HepG2 (cell line): ENCODE data around the gene KRTAP12-1. TPM values are rescaled to one million over a fixed set of nuclear protein-coding genes. Genes with fewer than 3 reads are reported as not detected.

Experiments
- ATAC-seq: fragments of 200-7000 bp; cut with Tn5 transposase; 3 replicates; pipeline ENCODE4 v1.9.1; 2020; ENCODE audit warnings: mild to moderate bottlenecking, moderate library complexity
- BruUV-seq: library from RNA; stranded (reverse); fragments of 400-500 nt; replicated peaks from 2 replicates; lab custom pipeline; 2021; lab: Mats Ljungman, UMichigan
- CTCF ChIA-PET: fragments of 300-600 bp; formaldehyde crosslinking; extraction: SDS; loops from one replicate; lab custom pipeline; 2021; ENCODE audit warnings: low total read pairs, inconsistent platforms, low intra/inter-chr PET ratio; lab: Yijun Ruan, JAX
- POLR2A ChIA-PET: fragments of 350-600 bp; sonication (Branson Sonifier 250); formaldehyde crosslinking; loops from one replicate; lab custom pipeline; 2020; ENCODE audit warnings: antibody characterized with exemption, inconsistent platforms; lab: Yijun Ruan, JAX
- DNase-seq: peaks from one replicate; pipeline ENCODE4 v3.0.0-alpha.2; 2015; ENCODE audit warnings: low spot score
- FAIRE-seq: peaks from 3 replicates; lab custom pipeline; 2011; peaks lifted over from hg19 to GRCh38; lab: Jason Lieb, UNC
- H2AFZ ChIP-seq: one replicate; pipeline ENCODE4 v1.6.1; 2011; ENCODE audit warnings: low read length, inconsistent platforms
- H3K27ac ChIP-seq: fragments of 300-600 bp; 3 replicates; pipeline ENCODE4 v1.8.0; 2011; ENCODE audit warnings: mixed run types, mild to moderate bottlenecking, mixed read lengths, low read length, inconsistent platforms; ENCODE audit not compliant: insufficient read depth; ENCODE audit errors: extremely low read length
- H3K27me3 ChIP-seq, 2 experiments: fragments of 200-600 bp in 1 of 2; 2 replicates in 1 of 2; 3 replicates in 1 of 2; pipeline versions ENCODE4 v1.6.0 to v1.8.0; 2011; ENCODE audit warnings: low read length in 2 of 2, mild to moderate bottlenecking in 2 of 2, moderate library complexity in 2 of 2, inconsistent platforms in 1 of 2; ENCODE audit not compliant: insufficient read depth in 2 of 2, control insufficient read depth in 1 of 2
- H3K36me3 ChIP-seq, 2 experiments: fragments of 200-600 bp in 1 of 2; replicated peaks in 1 of 2; 2 replicates in 1 of 2; 3 replicates in 1 of 2; pipeline versions ENCODE4 v1.5.1 to v1.8.0; 2011; ENCODE audit warnings: low read length in 2 of 2, inconsistent platforms in 1 of 2; ENCODE audit not compliant: insufficient read depth in 2 of 2, control insufficient read depth in 1 of 2
- H3K4me1 ChIP-seq: 2 replicates; pipeline ENCODE4 v1.5.1; 2012; ENCODE audit warnings: low read length, inconsistent platforms; ENCODE audit not compliant: insufficient read depth
- H3K4me2 ChIP-seq: 2 replicates; pipeline ENCODE4 v1.6.0; 2011; ENCODE audit warnings: low read depth, low read length, inconsistent platforms
- H3K4me3 ChIP-seq, 3 experiments: fragments of 200-600 bp in 1 of 3; sonication (generic), shearing (Covaris generic) in 1 of 3; replicated peaks in 1 of 3; 2 replicates each; pipeline ENCODE4 v1.5.1; 2011 to 2016; ENCODE audit warnings: low read length in 3 of 3, inconsistent platforms in 2 of 3, low read depth in 2 of 3, mild to moderate bottlenecking in 2 of 3, control low read depth in 1 of 3, mixed read lengths in 1 of 3; ENCODE audit not compliant: insufficient read depth in 1 of 3
- H3K79me2 ChIP-seq: one replicate; pipeline ENCODE4 v1.6.1; 2011; ENCODE audit warnings: low read length, inconsistent platforms; ENCODE audit not compliant: insufficient read depth
- H3K9ac ChIP-seq: 2 replicates; pipeline ENCODE4 v1.6.0; 2011; ENCODE audit warnings: mild to moderate bottlenecking, low read depth, low read length, inconsistent platforms; ENCODE audit not compliant: insufficient read depth
- H3K9me3 ChIP-seq: 2 replicates; pipeline ENCODE4 v1.5.1; 2012; ENCODE audit warnings: mild to moderate bottlenecking, low read length
- H4K20me1 ChIP-seq: 2 replicates; pipeline ENCODE4 v1.6.0; 2011; ENCODE audit warnings: inconsistent platforms, mild to moderate bottlenecking, low read length, moderate library complexity; ENCODE audit not compliant: insufficient read depth
- AGO2 ChIP-seq: fragments of 200-400 bp; formaldehyde crosslinking; optimal IDR thresholded peaks from 2 replicates; pipeline ENCODE3; 2017; ENCODE audit warnings: mild to moderate bottlenecking, low read depth, low read length, moderate library complexity
- ATF7-NPFF ChIP-seq: sonication (generic); formaldehyde crosslinking; IDR thresholded peaks from 2 replicates; pipeline ENCODE4 v1.8.1; 2023; ENCODE audit warnings: mild to moderate bottlenecking, low read depth, missing genetic modification reagents, moderate library complexity
- CBFB ChIP-seq: sonication (generic); formaldehyde crosslinking; IDR thresholded peaks from 2 replicates; pipeline ENCODE4 v1.4.0; 2020; ENCODE audit warnings: missing genetic modification reagents
- JUN ChIP-seq: sonication (generic); formaldehyde crosslinking; IDR thresholded peaks from 2 replicates; pipeline ENCODE4 v1.4.0; 2020; ENCODE audit warnings: mild to moderate bottlenecking, missing genetic modification reagents
- PCBP1 ChIP-seq: fragments of 200-400 bp; formaldehyde crosslinking; IDR thresholded peaks from 2 replicates; pipeline ENCODE4 v1.6.1; 2017; ENCODE audit warnings: mild to moderate bottlenecking, low read depth, low read length, borderline replicate concordance
- SSRP1 ChIP-seq: IDR thresholded peaks from 2 replicates; pipeline ENCODE4 v1.6.1; 2016; ENCODE audit warnings: control low read depth
- ZNF34 ChIP-seq: sonication (generic); formaldehyde crosslinking; IDR thresholded peaks from 2 replicates; pipeline ENCODE4 v1.4.0; 2020; ENCODE audit warnings: mild to moderate bottlenecking, missing genetic modification reagents, borderline replicate concordance
- ZNF484 ChIP-seq: sonication (generic); formaldehyde crosslinking; IDR thresholded peaks from 2 replicates; pipeline ENCODE4 v1.5.1; 2020; ENCODE audit warnings: mild to moderate bottlenecking, low read depth, missing genetic modification reagents, borderline replicate concordance
- ZNF7 ChIP-seq: IDR thresholded peaks from 2 replicates; pipeline ENCODE4 v1.6.1; 2016; ENCODE audit warnings: missing biosample characterization, missing genetic modification reagents
- WGBS: methylation state at CpG from one replicate; pipeline ENCODE4 v1.1.6; 2017; ENCODE audit warnings: low lambda C conversion rate; 5-methylcytosine and 5-hydroxymethylcytosine counted together
- in situ Hi-C: cut with HindIII; loops from 2 replicates; pipeline ENCODE4 v1.10.0; 2017; ENCODE audit warnings: low pct_unique_long_range_greater_than_20kb; ENCODE audit not compliant: extremely low pct_ligation_motif_present
- intact Hi-C: fragments of 100-400 bp; cut with micrococcal nuclease; formaldehyde crosslinking; loops from one replicate; pipeline ENCODE4 v1.10.0; 2022; ENCODE audit not compliant: unreplicated experiment
- polyA plus RNA-seq, 8 experiments: library from polyadenylated mRNA; depleted of rRNA in 3 of 8; stranded (reverse) in 7 of 8; unstranded in 1 of 8; fragments of >200 nt; fragmentation: Illumina TruSeq in 4 of 8; extraction: Trizol in 4 of 8; gene quantifications; 2 replicates each; pipeline versions ENCODE4 v1.2.1 to v1.2.3, GENCODE V29; 2011 to 2016; ENCODE audit warnings: low read depth in 4 of 8, missing spikeins in 1 of 8, mixed read lengths in 1 of 8; ENCODE audit not compliant: insufficient read depth in 1 of 8
- total RNA-seq, 5 experiments: library from RNA; depleted of rRNA; stranded (reverse); fragments of >200 nt; fragmentation: Illumina TruSeq; extraction: Trizol; gene quantifications; 2 replicates each; pipeline ENCODE4 v1.2.3, GENCODE V29; 2016; ENCODE audit warnings: low read depth in 1 of 5
- TF ChIP-seq, protein P1 (sequence below): sonication (generic); formaldehyde crosslinking; IDR thresholded peaks from 2 replicates; pipeline ENCODE4 v1.8.0; 2022; ENCODE audit warnings: mild to moderate bottlenecking, missing genetic modification reagents, moderate library complexity
- TF ChIP-seq, protein P2 (sequence below): sonication (generic); formaldehyde crosslinking; IDR thresholded peaks from 2 replicates; pipeline ENCODE4 v1.8.0; 2023; ENCODE audit warnings: mild to moderate bottlenecking, missing genetic modification reagents
- TF ChIP-seq, protein P3 (sequence below): conservative IDR thresholded peaks from 2 replicates; pipeline ENCODE4 v1.6.1; 2018; ENCODE audit warnings: missing genetic modification reagents

The KRTAP12-1 gene
- total and polyA plus RNA-seq, 2 of the 13 experiments (the other 11 are each of a cell fraction or from before 2014, with no cell fraction given), result not detected

DNA sequence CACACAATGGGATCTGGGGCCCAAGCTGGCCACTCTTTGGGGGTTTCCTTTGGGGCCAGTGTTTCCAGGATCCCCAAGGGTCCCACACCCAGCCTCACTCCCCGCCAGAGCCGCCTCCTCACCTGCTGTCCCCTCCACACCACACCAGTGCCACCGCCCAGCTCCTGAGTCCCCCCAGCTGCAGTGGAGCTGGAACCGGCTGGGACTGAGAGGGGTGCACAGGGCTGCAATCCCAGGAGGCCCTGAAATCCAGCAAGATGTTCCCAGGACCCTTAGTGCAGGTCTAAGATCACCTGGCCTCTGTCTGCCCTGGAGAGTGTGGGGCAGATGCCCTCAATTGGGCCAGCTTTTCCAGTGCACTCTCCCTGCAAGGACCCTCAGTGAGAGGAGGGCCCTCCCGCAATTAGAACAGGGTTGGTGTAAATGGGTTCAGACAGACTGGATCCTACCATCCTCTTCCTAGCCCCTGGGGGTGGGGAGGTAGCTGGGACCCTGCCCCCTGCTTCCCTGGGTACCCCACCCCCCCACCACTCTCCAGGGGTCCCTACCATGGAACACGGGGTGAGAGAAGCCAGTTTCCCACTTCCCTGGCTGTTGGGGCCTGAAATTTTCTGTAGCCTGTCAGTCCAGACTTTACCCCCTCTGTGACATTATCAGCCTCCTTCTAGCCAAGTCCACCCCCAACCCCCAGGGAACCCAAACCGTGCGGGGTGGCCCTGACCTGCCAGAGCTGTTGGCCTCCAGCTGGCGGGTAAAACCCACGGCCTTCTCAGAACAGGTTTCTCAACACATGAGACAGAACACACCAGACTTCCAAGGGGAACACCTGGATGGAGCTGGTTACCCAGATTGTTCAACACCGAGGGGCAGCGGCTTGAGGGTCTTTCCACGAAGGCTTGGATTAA, 22.0 kb upstream of the KRTAP12-1 start:
- no peaks in the 10 kb centered on the region for H3K9me3 ChIP-seq
- no peaks in the 10 kb centered on the region for H4K20me1 ChIP-seq
- no peak overlapping the region for H3K27ac ChIP-seq
- H3K4me3 ChIP-seq, result no peak overlapping the region; a peak in 1 of 6 replicates
- 27% methylated on average over 8 of the region's 13 CpGs for WGBS
- ChIA-PET CTCF (no interaction called here), POLR2A (no interaction called here)
- no peak for ATAC-seq
- in situ Hi-C loops (no loop called here), intact Hi-C loops (loop anchor here (5.0 kb wide), 1 partner anchor 33 kb away; no protein-coding TSS in a partner anchor)
- no peaks in the 10 kb centered on the region for H3K36me3 ChIP-seq
- no peak overlapping the region for H3K9ac ChIP-seq
- H3K4me2 ChIP-seq, result peak overlapping the region; percentile 53; the same call in 1 of the 2 replicates
- no peak for FAIRE-seq
- no peaks in the 10 kb centered on the region for H3K79me2 ChIP-seq
- H3K27me3 ChIP-seq, result peaks cover 4 to 31% of the 10 kb centered on the region in 2 experiments; a peak in 4 of 5 replicates
- BruUV-seq, result no TSS peak
- TF ChIP-seq JUN (CRISPR knock-in tag) (0 out of 2 replicates have a peak, but pooled peaks have one; percentile 2), AGO2 (no peak)
- TF ChIP-seq, protein P1, sequence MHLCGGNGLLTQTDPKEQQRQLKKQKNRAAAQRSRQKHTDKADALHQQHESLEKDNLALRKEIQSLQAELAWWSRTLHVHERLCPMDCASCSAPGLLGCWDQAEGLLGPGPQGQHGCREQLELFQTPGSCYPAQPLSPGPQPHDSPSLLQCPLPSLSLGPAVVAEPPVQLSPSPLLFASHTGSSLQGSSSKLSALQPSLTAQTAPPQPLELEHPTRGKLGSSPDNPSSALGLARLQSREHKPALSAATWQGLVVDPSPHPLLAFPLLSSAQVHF (CRISPR knock-in tag), result no peak
- H3K4me1 ChIP-seq, result peaks cover 55% of the 10 kb centered on the region
- no peak overlapping the region for H2AFZ ChIP-seq
- no peak for DNase-seq

DNA sequence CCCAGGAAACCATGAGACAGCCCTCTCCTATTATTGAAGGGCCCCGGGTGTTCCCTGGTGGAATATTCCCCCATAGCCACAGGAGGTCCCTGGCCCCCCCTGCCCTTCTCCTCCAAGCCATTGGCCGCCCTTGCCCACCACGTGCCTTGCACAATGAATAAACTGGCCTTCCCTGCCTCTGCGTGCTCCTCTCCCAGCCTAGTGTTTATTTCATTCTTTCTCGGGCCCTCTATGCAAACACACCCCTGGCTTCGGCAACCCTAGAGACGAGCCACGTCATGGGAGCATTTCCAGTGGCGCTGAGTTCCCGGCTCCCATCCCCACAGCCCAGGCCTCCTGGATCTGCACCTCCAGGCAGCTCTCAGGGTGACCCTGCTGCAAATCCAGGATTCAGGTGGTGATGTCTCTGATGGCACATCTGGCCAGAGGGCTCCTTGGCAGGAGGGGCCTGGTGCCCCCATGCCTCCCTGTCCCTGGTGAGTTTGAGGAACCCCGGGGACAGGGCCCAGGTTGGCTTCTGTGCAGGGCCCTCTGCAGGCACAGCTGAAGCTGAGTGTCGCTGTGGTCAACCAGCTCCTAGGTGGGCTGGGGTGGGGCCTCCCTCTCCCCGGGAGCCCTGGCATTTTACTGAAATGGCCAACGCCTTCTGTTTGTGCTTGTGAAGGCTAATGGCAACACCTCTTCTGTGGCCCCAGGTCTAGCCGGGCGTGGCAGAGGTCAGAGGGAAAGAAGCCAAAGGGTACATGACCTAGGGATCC, 21.2 kb upstream of the KRTAP12-1 start:
- Histone ChIP-seq H4K20me1 (no peaks in the 10 kb centered on the region), H3K4me1 (peaks cover 63% of the 10 kb centered on the region), H3K4me2 (peak overlapping the region; percentile 53), H2AFZ (no peak overlapping the region), H3K27ac (no peak overlapping the region), H3K27me3 (peaks cover 3 to 23% of the 10 kb centered on the region in 2 experiments; a peak in 4 of 5 replicates), H3K4me3 (peak overlapping the region in 1 of 3 experiments; percentile 45; a peak in 1 of 6 replicates), H3K79me2 (no peaks in the 10 kb centered on the region), H3K9me3 (no peaks in the 10 kb centered on the region), H3K36me3 (no peaks in the 10 kb centered on the region), H3K9ac (no peak overlapping the region)
- CTCF ChIA-PET, result no interaction called here
- intact Hi-C loops, result loop anchor here (5.0 kb wide), 1 partner anchor 34 kb away; no protein-coding TSS in a partner anchor
- in situ Hi-C loops, result no loop called here
- 10% methylated on average over 13 of the region's 16 CpGs for WGBS
- no TSS peak for BruUV-seq
- ATAC-seq (peak; percentile 63), FAIRE-seq (no peak), DNase-seq (peak; percentile 55)
- POLR2A ChIA-PET, result no interaction called here
- no peak for TF ChIP-seq ZNF484 (CRISPR knock-in tag)
- TF ChIP-seq, protein P2, sequence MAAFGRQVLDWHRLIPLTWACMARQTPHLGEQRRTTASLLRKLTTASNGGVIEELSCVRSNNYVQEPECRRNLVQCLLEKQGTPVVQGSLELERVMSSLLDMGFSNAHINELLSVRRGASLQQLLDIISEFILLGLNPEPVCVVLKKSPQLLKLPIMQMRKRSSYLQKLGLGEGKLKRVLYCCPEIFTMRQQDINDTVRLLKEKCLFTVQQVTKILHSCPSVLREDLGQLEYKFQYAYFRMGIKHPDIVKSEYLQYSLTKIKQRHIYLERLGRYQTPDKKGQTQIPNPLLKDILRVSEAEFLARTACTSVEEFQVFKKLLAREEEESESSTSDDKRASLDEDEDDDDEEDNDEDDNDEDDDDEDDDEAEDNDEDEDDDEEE (CRISPR knock-in tag), result no peak
- TF ChIP-seq ATF7-NPFF (CRISPR knock-in tag), result no peak; the same call in 1 of the 2 replicates
- no peak for TF ChIP-seq SSRP1
- TF ChIP-seq PCBP1, result no peak
- no peak for TF ChIP-seq ZNF7
- no peak for TF ChIP-seq CBFB (CRISPR knock-in tag)
- TF ChIP-seq, protein P3, sequence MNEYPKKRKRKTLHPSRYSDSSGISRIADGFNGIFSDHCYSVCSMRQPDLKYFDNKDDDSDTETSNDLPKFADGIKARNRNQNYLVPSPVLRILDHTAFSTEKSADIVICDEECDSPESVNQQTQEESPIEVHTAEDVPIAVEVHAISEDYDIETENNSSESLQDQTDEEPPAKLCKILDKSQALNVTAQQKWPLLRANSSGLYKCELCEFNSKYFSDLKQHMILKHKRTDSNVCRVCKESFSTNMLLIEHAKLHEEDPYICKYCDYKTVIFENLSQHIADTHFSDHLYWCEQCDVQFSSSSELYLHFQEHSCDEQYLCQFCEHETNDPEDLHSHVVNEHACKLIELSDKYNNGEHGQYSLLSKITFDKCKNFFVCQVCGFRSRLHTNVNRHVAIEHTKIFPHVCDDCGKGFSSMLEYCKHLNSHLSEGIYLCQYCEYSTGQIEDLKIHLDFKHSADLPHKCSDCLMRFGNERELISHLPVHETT, result no peak
- no peak for TF ChIP-seq ZNF34 (CRISPR knock-in tag)
